GM18867 (cell line): ENCODE data around the gene LRMDA.

Experiments
- ATAC-seq: cut with Tn5 transposase; IDR thresholded peaks from one replicate; pipeline ENCODE4 v1.9.1; 2021; ENCODE audit warnings: mild to moderate bottlenecking, moderate library complexity; ENCODE audit not compliant: unreplicated experiment

The LRMDA gene

GRCh38 chr10:75935650-75936400, 504.4 kb downstream of the LRMDA start:
- no peak for ATAC-seq

GRCh38 chr10:75936841-75937240, 505.4 kb downstream of the LRMDA start:
- ATAC-seq = no peak

GRCh38 chr10:75937823-75938222, 506.4 kb downstream of the LRMDA start:
- no peak for ATAC-seq

- no peak for ATAC-seq
These were observed 507.1 kb downstream of the LRMDA start for GRCh38 chr10:75938380-75939122.

GRCh38 chr10:75939541-75939940, 508.1 kb downstream of the LRMDA start:
- ATAC-seq = no peak

GRCh38 chr10:75940742-75941141, 509.3 kb downstream of the LRMDA start:
- no peak for ATAC-seq

GRCh38 chr10:75941223-75941801, 509.9 kb downstream of the LRMDA start:
- no peak for ATAC-seq

GRCh38 chr10:75944061-75944460, 512.6 kb downstream of the LRMDA start:
- no peak for ATAC-seq

GRCh38 chr10:75948583-75948982, 517.2 kb downstream of the LRMDA start:
- ATAC-seq = no peak

GRCh38 chr10:75950307-75950706, 518.9 kb downstream of the LRMDA start:
- ATAC-seq = no peak

GRCh38 chr10:75950997-75951589, 519.7 kb downstream of the LRMDA start:
- ATAC-seq = no peak

GRCh38 chr10:75951627-75952026, 520.2 kb downstream of the LRMDA start:
- no peak for ATAC-seq

GRCh38 chr10:75952093-75952492, 520.7 kb downstream of the LRMDA start:
- ATAC-seq = no peak

GRCh38 chr10:75954486-75954885, 523.1 kb downstream of the LRMDA start:
- ATAC-seq = no peak

- no peak for ATAC-seq
These were observed 524.6 kb downstream of the LRMDA start for GRCh38 chr10:75955973-75956502.

GRCh38 chr10:75956624-75957023, 525.2 kb downstream of the LRMDA start:
- ATAC-seq = no peak

GRCh38 chr10:75957314-75958120, 526.1 kb downstream of the LRMDA start:
- no peak for ATAC-seq

- no peak for ATAC-seq
These were observed 527.8 kb downstream of the LRMDA start for GRCh38 chr10:75959209-75959608.

GRCh38 chr10:75959912-75960311, 528.5 kb downstream of the LRMDA start:
- ATAC-seq = no peak

GRCh38 chr10:75962395-75963061, 531.1 kb downstream of the LRMDA start:
- ATAC-seq = no peak
